ENCODE data around the gene SPOCK2. TPM values are rescaled to one million over a fixed set of nuclear protein-coding genes. Genes with fewer than 3 reads are reported as not detected.

SPOCK2 gene, protein sequence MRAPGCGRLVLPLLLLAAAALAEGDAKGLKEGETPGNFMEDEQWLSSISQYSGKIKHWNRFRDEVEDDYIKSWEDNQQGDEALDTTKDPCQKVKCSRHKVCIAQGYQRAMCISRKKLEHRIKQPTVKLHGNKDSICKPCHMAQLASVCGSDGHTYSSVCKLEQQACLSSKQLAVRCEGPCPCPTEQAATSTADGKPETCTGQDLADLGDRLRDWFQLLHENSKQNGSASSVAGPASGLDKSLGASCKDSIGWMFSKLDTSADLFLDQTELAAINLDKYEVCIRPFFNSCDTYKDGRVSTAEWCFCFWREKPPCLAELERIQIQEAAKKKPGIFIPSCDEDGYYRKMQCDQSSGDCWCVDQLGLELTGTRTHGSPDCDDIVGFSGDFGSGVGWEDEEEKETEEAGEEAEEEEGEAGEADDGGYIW
- total RNA-seq, result under 0.01 and 0.39 TPM in 2 replicates

GRCh38 chr10:72087969-72088888 is at the start of gene SPOCK2:
TSS of gene SPOCK2 (minus strand) at chr10:72088551. CDS start at chr10:72088328, 223 bp downstream.

Other genes with a start within 250 kb of the SPOCK2 start
- gene PSAP, start 237.3 kb downstream of the SPOCK2 start, total RNA-seq, result 1,169 and 3,537 TPM in 2 replicates
- gene CHST3, start 124.2 kb downstream of the SPOCK2 start, total RNA-seq, result 16.1 and 16.2 TPM in 2 replicates
- gene ANAPC16, start 127.5 kb upstream of the SPOCK2 start, total RNA-seq, result 81.3 and 83.2 TPM in 2 replicates
- gene ASCC1, start 127.7 kb upstream of the SPOCK2 start, total RNA-seq, result 30.6 and 37.7 TPM in 2 replicates
- gene DDIT4, start 185.4 kb upstream of the SPOCK2 start, total RNA-seq, result 334 and 704 TPM in 2 replicates